K562 (cell line): ENCODE measurements around the gene SOBP.

ENCODE experiments used
- HDAC6 ChIP-seq: IDR thresholded peaks from 2 replicates; pipeline ENCODE4 v1.6.1; 2012; ENCODE audit warnings: low read depth, mild to moderate bottlenecking, control low read depth, inconsistent platforms, low read length, moderate library complexity
- POLR2A ChIP-seq: fragments of 450-650 bp; conservative IDR thresholded peaks from 2 replicates; pipeline ENCODE4 v1.6.1; 2016
- RBM14 ChIP-seq: fragments of 200-400 bp; formaldehyde crosslinking; IDR thresholded peaks from 2 replicates; pipeline ENCODE4 v1.6.1; 2018; ENCODE audit warnings: low read depth, mild to moderate bottlenecking, low read length, moderate library complexity, borderline replicate concordance; ENCODE audit not compliant: insufficient read depth
- SMC3 ChIP-seq: conservative IDR thresholded peaks from 2 replicates; pipeline ENCODE4 v1.6.1; 2011; ENCODE audit warnings: low read depth, low read length, improper control_type of control experiment; ENCODE audit not compliant: insufficient read depth
- ZNF316 ChIP-seq: fragments of 450-650 bp; IDR thresholded peaks from 2 replicates; pipeline ENCODE4 v1.6.1; 2016
- TF ChIP-seq, protein P1 (sequence below), 3 experiments: IDR thresholded peaks in 2 of 3; conservative IDR thresholded peaks in 1 of 3; 2 replicates each; pipeline ENCODE4 v1.5.1; 2011 to 2012; ENCODE audit warnings: low read length in 3 of 3, mild to moderate bottlenecking in 3 of 3, control low read depth in 2 of 3, improper control_type of control experiment in 1 of 3, inconsistent platforms in 1 of 3, low read depth in 1 of 3, mixed read lengths in 1 of 3, moderate library complexity in 1 of 3; ENCODE audit not compliant: insufficient read depth in 2 of 3
- TF ChIP-seq, protein P2 (sequence below): fragments of 450-650 bp; IDR thresholded peaks from 2 replicates; pipeline ENCODE4 v1.6.1; 2016

DNA sequence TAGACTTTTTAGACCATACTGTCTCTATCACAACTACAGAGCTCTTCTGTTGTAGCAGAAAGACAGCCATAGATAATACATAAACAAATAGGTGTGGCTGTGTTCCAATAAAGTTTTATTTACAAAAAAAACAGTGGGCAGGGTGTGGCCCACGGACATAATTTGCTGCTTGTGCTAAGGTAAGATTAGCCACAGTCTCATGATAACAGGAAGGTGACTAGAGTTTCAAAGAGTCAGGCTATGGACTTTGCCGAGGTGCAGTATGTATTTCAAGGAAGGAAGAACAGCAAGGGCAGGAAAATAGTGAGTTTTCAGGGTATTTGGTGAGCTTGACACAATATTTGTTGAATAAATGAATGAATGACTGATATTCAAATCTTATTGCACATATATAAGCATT lies 20.2 kb downstream of the SOBP start:
- TF ChIP-seq RBM14 (no peak), ZNF316 (no peak), SMC3 (no peak), HDAC6 (no peak), POLR2A (no peak)
- TF ChIP-seq, protein P1, sequence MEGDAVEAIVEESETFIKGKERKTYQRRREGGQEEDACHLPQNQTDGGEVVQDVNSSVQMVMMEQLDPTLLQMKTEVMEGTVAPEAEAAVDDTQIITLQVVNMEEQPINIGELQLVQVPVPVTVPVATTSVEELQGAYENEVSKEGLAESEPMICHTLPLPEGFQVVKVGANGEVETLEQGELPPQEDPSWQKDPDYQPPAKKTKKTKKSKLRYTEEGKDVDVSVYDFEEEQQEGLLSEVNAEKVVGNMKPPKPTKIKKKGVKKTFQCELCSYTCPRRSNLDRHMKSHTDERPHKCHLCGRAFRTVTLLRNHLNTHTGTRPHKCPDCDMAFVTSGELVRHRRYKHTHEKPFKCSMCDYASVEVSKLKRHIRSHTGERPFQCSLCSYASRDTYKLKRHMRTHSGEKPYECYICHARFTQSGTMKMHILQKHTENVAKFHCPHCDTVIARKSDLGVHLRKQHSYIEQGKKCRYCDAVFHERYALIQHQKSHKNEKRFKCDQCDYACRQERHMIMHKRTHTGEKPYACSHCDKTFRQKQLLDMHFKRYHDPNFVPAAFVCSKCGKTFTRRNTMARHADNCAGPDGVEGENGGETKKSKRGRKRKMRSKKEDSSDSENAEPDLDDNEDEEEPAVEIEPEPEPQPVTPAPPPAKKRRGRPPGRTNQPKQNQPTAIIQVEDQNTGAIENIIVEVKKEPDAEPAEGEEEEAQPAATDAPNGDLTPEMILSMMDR (IDR thresholded peaks at IDR 0.05 in 2 of 3, conservative IDR thresholded peaks at IDR 0.05 in 1 of 3; ENCODE audit: insufficient read depth in 2 of 3, low read depth in 1 of 3, low read length in 3 of 3), result no peak
- TF ChIP-seq, protein P2, sequence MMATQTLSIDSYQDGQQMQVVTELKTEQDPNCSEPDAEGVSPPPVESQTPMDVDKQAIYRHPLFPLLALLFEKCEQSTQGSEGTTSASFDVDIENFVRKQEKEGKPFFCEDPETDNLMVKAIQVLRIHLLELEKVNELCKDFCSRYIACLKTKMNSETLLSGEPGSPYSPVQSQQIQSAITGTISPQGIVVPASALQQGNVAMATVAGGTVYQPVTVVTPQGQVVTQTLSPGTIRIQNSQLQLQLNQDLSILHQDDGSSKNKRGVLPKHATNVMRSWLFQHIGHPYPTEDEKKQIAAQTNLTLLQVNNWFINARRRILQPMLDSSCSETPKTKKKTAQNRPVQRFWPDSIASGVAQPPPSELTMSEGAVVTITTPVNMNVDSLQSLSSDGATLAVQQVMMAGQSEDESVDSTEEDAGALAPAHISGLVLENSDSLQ, result no peak
